HG02852 (cell line): Measurements from ENCODE around the gene PAMR1.

Source experiments
- ATAC-seq: cut with Tn5 transposase; IDR thresholded peaks from one replicate; pipeline ENCODE4 v1.9.1; 2021; ENCODE audit warnings: mild to moderate bottlenecking, moderate library complexity; ENCODE audit not compliant: unreplicated experiment

The PAMR1 gene

DNA sequence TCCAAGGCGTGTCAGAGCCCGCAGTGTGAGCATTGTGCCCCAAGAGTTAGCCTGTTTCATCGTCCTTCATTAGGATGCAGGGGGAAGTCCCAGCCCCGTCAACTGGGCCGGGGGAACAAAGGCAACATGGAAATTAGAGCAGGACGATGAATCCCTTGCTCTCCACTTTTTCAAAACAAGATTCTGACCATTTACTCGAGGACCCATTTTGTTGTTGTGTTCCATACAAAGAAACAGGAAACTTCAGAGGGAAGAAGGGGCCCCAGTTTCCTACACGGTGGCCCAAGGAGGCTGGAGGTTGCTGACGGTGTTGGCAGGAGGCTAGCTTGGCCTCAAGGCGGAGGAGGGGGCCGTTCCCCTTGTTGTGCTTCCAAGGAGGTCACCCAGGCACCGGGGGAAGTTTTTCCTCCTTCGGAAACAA, 62.1 kb downstream of the PAMR1 start:
- no peak for ATAC-seq

- ATAC-seq, result no peak
Measured at GRCh38 chr11:35461917-35462538, 63.4 kb downstream of the PAMR1 start.

DNA sequence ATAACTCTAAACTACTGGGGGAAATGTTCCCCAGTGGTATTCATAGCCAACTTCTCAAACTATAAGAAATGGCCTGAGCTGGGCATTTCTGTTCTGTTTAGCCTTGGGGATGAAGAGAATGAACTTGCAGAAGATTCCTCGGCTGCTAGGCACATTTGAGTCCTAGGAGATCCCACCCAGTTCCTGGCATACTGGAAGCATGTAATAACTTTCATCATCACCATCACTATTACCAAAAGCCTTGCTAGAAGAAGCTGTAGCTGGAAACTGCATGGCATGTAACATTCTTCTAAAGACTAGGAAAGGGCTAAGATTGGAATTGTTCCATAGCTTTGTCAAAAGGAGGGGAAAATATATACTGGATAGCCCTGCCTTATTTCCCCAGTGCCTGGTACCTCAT, 65.9 kb downstream of the PAMR1 start:
- ATAC-seq, result no peak

DNA sequence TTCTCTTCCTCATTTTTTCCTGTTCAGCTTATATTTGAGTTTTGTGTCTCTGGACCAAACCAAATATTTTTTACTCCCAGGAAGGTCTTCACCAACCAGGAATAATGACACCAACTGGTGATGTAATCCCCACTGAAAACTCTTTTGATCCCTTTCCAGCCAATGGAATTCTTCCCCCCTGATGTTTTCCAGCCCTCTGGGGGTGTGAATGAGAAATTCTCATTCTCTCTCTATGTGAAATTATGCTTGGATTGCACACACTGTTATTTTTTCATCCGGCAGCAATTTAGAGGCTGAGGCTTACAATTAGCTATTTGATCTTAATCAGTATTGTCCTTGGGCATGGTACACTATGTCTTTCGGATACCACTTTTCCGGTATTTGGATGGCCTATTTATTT, 66.6 kb downstream of the PAMR1 start:
- no peak for ATAC-seq

- no peak for ATAC-seq
Measured at GRCh38 chr11:35454362-35454761, 71.1 kb downstream of the PAMR1 start.

DNA sequence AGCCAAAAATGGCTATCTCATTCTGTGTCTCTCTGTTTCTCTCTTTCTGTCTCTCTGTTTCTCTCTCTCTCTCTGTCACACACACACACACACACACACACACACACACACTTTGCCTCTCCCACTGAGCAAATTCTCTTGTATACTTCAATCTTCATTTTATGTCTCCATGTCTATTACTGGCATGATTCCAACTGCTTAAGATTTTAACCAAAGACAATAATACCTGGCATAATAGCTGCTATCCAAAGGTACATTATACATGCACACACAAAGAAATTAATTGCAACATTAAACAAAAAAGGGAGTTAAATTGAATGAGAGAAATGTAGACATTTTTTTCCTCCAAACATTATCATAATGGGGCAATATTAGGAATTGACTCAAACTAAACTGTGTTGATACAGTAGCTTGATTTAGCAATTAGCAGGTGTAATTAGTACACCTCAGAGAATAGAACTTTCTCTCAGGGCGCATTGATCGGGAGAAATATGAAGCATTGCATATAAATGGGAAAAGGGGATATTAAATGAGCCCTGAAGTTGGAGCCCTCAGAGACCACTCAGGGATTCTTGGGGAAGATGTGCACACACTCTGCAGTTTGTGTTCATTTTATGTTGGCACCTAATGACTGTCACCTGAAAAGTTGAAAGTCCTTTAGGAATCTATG, 88.7 kb downstream of the PAMR1 start:
- no peak for ATAC-seq

DNA sequence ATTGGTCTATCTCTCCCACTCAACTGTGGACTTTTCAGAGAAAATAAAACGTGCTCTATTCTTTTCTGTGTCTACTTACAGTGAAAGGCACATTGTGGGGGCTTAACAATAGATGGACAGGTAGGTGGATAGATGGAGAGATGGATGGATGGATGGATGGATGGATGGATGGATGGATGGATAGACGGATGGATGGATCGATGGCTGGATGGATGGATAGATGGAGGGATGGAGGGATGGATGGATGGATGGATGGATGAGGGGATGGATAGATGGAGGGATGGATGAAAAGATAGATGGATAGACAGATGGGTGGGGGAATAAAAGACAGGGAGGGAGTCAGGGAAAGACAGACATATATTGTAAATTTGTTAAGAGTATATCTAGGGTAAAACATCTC, 91.8 kb downstream of the PAMR1 start:
- no peak for ATAC-seq

DNA sequence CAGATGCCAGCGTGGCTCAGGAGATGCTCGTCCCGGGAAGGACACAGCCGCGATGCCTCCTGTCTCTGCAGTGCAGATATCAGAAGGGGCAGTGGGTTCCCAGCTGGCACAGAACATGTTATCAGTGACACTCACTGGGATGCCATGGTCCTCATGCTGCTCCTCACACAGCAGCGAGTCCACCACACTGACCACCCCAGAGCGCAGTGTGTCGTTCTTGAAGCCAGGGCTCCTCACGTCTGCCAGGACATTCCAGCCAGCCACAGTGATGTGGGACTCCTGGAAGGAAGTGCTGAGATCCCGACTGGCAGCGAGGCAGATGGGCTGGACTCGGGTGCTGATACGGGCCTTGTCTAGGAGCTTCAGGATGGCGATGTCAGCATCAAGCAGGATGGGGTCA, 93.0 kb downstream of the PAMR1 start:
- ATAC-seq, result no peak

DNA sequence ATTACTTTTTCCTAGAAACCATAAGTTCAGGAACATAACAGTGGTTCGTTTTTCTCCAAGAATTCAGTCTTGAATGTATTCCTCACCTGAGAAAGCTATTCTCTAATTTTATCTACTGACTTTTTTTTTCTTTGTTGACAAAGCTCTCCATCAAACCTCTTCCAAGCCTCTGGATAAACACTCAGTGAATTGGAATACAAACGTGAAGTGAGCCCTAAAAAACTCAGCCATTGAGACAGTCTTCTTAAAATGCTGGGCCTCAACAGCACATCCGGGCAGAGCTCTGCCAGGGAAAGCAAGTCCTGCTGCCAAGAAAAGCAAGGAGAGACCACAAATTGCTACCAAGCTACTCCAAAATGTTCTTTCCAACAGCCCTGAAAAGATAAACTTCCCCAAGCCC, 98.3 kb downstream of the PAMR1 start:
- ATAC-seq, result no peak

DNA sequence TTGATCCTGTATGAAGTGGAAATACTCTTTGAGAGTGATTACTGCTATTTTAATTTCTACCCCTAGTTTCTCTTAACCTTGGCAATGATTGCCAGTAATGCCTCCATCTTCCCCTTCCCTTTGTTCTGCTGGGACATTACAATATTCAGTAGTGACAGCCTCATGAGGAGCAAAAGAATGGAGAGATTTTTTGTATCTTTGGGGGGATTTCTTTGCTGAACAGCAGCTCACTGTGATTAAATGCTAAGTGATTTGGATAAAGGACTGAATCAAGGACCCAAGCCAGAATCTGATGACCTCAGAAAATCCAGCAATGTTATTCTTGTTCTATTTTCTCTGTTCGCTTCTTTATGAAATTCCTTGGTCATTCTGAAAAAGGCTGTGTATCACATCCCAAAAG, 99.1 kb downstream of the PAMR1 start:
- no peak for ATAC-seq

DNA sequence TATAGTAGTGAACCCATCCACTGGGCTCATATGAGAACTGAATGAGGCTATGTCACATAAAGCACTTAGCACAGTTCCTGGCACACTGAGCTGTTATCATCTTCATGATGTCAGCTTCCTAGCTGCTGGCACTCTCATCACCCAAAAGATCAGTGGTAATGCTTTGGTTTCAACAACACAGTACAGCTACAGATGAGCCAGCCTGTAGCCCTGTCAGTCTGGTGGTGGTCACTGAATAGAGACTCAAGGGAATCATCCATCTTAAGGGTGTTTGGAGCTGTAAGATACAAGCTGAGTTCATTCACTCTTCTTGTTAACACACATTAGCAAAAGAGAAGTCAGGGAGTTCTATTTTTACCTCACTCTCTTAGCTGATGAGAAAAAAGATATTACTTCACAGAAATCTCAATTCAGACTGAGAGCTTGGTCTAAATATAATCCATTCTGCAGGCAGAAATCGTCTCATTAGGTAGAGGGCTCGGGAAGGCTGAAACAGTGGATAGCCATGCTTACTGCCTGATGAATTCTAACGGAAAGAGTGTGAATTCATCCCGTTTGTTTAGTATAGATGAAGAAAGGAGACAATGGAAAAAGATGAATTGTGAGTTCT, 99.7 kb downstream of the PAMR1 start:
- no peak for ATAC-seq

- no peak for ATAC-seq
Measured at GRCh38 chr11:35424157-35424940, 101.1 kb downstream of the PAMR1 start.

GRCh38 chr11:35420371-35420770, 105.0 kb downstream of the PAMR1 start:
- no peak for ATAC-seq

- ATAC-seq, result no peak
Measured at GRCh38 chr11:35419830-35420333, 105.5 kb downstream of the PAMR1 start.

- ATAC-seq, result no peak
Measured at GRCh38 chr11:35419184-35419829, 106.1 kb downstream of the PAMR1 start, which contains the start of gene SLC1A2. SLC1A2 (minus strand) TSS chr11:35419558; CDS start chr11:35418966, 592 bp downstream.

- no peak for ATAC-seq
Measured at GRCh38 chr11:35418282-35419183, 106.9 kb downstream of the PAMR1 start.

- ATAC-seq, result no peak
Measured at GRCh38 chr11:35415487-35415886, 109.9 kb downstream of the PAMR1 start.

GRCh38 chr11:35414776-35415175, 110.6 kb downstream of the PAMR1 start:
- ATAC-seq, result no peak

- no peak for ATAC-seq
Measured at GRCh38 chr11:35414311-35414710, 111.1 kb downstream of the PAMR1 start.

DNA sequence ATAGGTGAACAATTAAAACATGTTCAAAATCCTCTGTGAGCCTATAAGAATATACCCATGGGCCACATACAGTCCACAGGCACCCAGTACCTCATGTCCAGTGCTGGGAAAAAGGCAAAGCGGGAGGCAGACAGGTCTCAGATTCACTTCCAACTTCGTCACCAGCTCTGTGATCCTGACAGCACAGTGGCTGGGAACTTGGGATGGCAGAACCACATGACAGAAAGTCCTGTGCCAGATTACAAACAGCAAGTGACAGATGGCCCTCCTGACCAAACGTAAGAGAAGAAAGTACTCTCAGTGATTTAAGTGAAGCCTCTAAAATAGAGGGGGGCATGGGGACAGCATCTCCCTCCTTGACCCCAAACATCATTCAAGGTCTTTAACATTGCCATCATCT, 111.8 kb downstream of the PAMR1 start:
- ATAC-seq, result no peak
